ENCODE measurements around the gene FAT1. TPM values are rescaled to one million over a fixed set of nuclear protein-coding genes. Genes with fewer than 3 reads are reported as not detected.

FAT1 gene
- total RNA-seq, 4 donors from 2014 or later, result 91.2 to 133 (median 105) TPM

GRCh38 chr4:186704057-186704456 is 19.6 kb downstream of the FAT1 start:
- H3K9me3 ChIP-seq, result no peaks in the 10 kb centered on the region
- H3K27ac ChIP-seq, result no peak overlapping the region
- H3K4me1 ChIP-seq, result peaks cover 48% of the 10 kb centered on the region
- H3K27me3 ChIP-seq, result no peaks in the 10 kb centered on the region
- peaks cover 25% of the 10 kb centered on the region for H3K36me3 ChIP-seq
- 39% methylated on average over 4 of the region's 4 CpGs for WGBS
- no peak for DNase-seq (ENCODE audit: low spot score in 2 of 2)
- TF ChIP-seq CTCF (IDR thresholded peaks at IDR 0.05) (no peak), POLR2AphosphoS5 (IDR thresholded peaks at IDR 0.05) (no peak), POLR2A (IDR thresholded peaks at IDR 0.05) (no peak), EP300 (IDR thresholded peaks at IDR 0.05) (no peak)
- no peak overlapping the region for H3K4me3 ChIP-seq

GRCh38 chr4:186703510-186703909 is 20.1 kb downstream of the FAT1 start:
- Histone ChIP-seq H3K9me3 (no peaks in the 10 kb centered on the region), H3K4me3 (no peak overlapping the region), H3K27ac (no peak overlapping the region), H3K4me1 (peaks cover 49% of the 10 kb centered on the region), H3K27me3 (no peaks in the 10 kb centered on the region), H3K36me3 (peaks cover 20% of the 10 kb centered on the region)
- no peak for DNase-seq (ENCODE audit: low spot score in 2 of 2)
- WGBS, result 87% methylated on average over 8 of the region's 8 CpGs
- TF ChIP-seq EP300 (IDR thresholded peaks at IDR 0.05) (no peak), POLR2A (IDR thresholded peaks at IDR 0.05) (no peak), CTCF (IDR thresholded peaks at IDR 0.05) (no peak), POLR2AphosphoS5 (IDR thresholded peaks at IDR 0.05) (no peak)

- no peaks in the 10 kb centered on the region for H3K9me3 ChIP-seq
- 87% methylated on average over 10 of the region's 10 CpGs for WGBS
- H3K36me3 ChIP-seq, result peaks cover 14% of the 10 kb centered on the region
- H3K4me1 ChIP-seq, result peaks cover 49% of the 10 kb centered on the region
- H3K4me3 ChIP-seq, result no peak overlapping the region
- TF ChIP-seq CTCF (IDR thresholded peaks at IDR 0.05) (no peak), EP300 (IDR thresholded peaks at IDR 0.05) (no peak), POLR2A (IDR thresholded peaks at IDR 0.05) (no peak), POLR2AphosphoS5 (IDR thresholded peaks at IDR 0.05) (no peak)
- DNase-seq (ENCODE audit: low spot score in 2 of 2), result no peak
- H3K27me3 ChIP-seq, result no peaks in the 10 kb centered on the region
- H3K27ac ChIP-seq, result no peak overlapping the region
These were observed 20.7 kb downstream of the FAT1 start for GRCh38 chr4:186702940-186703339.

- no peak for DNase-seq (ENCODE audit: low spot score in 2 of 2)
- WGBS, result 69% methylated on average over 4 of the region's 4 CpGs
These were observed 21.4 kb downstream of the FAT1 start for GRCh38 chr4:186702297-186702696.

GRCh38 chr4:186701788-186702187 is 21.9 kb downstream of the FAT1 start:
- no peak for TF ChIP-seq EP300 (IDR thresholded peaks at IDR 0.05)
- TF ChIP-seq POLR2A (IDR thresholded peaks at IDR 0.05), result no peak
- no peak for TF ChIP-seq POLR2AphosphoS5 (IDR thresholded peaks at IDR 0.05)
- no peak for TF ChIP-seq CTCF (IDR thresholded peaks at IDR 0.05)
- H3K9me3 ChIP-seq, result no peaks in the 10 kb centered on the region
- peaks cover 6% of the 10 kb centered on the region for H3K36me3 ChIP-seq
- WGBS, result 65% methylated on average over 10 of the region's 12 CpGs
- DNase-seq (ENCODE audit: low spot score in 2 of 2), result no peak
- no peaks in the 10 kb centered on the region for H3K27me3 ChIP-seq
- peak overlapping the region; percentile 19 for H3K4me3 ChIP-seq
- H3K4me1 ChIP-seq, result peaks cover 49% of the 10 kb centered on the region
- H3K27ac ChIP-seq, result peak overlapping the region; percentile 80

More at GRCh38 chr4:186702297-186702696, 21.4 kb downstream of the FAT1 start:
- no peak overlapping the region for H3K4me3 ChIP-seq
- no peaks in the 10 kb centered on the region for H3K9me3 ChIP-seq
- no peak overlapping the region for H3K27ac ChIP-seq
- H3K36me3 ChIP-seq, result peaks cover 10% of the 10 kb centered on the region
- TF ChIP-seq EP300 (IDR thresholded peaks at IDR 0.05) (no peak), POLR2A (IDR thresholded peaks at IDR 0.05) (no peak), CTCF (IDR thresholded peaks at IDR 0.05) (no peak), POLR2AphosphoS5 (IDR thresholded peaks at IDR 0.05) (no peak)
- H3K4me1 ChIP-seq, result peaks cover 49% of the 10 kb centered on the region
- no peaks in the 10 kb centered on the region for H3K27me3 ChIP-seq

Data from suprapubic skin (tissue), 4 donors.